VCaP (cell line): Measurements from ENCODE around the gene MED12L.
A peak's percentile ranks its signal among the peaks of the same experiment; 100 is the strongest.

ENCODE experiments used
- H3K27ac ChIP-seq: fragments of 450-650 bp; 2 replicates; pipeline ENCODE4 v1.5.1; 2017
- TF ChIP-seq, protein P1 (sequence below): fragments of 450-650 bp; conservative IDR thresholded peaks from 2 replicates; pipeline ENCODE4 v1.5.1; 2017; ENCODE audit warnings: mild to moderate bottlenecking, moderate library complexity

The MED12L gene

DNA sequence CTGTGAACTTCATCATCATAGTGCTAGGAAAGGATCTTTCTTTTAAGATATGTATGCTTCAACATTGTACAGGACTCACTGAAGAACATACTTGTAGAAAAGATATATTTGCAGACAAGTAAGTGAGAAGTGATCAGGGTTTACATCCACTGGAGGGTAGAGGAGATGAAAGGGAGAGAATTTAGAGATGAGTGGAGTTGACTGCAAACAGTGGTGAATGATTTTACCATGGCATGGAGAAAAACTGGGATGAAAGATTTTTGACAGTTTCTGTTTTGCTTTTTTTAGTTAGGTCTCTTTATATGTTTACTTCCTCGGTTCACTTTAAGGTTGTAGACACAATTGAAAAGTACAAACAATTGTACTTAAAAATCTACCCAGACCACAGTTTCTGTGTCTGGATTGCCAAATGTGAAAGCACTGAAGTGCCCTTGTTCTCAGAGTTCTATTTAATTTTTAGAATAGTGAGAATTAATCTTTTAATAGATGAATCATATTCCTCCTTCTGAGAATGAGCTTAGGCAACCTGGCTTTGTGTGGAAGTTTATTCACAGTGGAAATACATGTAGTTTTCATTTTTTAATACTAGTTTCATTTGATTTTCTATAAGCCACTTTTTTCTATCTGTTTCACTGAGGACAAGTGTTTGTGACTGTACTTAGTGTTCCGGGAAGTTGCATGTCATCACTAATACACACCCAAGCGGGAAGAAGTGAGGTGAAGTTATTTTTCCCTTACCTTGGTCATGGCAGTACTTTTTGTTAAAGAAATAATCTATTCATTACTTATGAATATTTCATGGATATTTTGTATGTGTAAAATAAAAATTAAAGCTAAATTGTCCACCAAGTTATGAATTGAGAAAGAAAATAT lies 119.3 kb downstream of the MED12L start:
- H3K27ac ChIP-seq: no peak overlapping the region
- TF ChIP-seq, protein P1, sequence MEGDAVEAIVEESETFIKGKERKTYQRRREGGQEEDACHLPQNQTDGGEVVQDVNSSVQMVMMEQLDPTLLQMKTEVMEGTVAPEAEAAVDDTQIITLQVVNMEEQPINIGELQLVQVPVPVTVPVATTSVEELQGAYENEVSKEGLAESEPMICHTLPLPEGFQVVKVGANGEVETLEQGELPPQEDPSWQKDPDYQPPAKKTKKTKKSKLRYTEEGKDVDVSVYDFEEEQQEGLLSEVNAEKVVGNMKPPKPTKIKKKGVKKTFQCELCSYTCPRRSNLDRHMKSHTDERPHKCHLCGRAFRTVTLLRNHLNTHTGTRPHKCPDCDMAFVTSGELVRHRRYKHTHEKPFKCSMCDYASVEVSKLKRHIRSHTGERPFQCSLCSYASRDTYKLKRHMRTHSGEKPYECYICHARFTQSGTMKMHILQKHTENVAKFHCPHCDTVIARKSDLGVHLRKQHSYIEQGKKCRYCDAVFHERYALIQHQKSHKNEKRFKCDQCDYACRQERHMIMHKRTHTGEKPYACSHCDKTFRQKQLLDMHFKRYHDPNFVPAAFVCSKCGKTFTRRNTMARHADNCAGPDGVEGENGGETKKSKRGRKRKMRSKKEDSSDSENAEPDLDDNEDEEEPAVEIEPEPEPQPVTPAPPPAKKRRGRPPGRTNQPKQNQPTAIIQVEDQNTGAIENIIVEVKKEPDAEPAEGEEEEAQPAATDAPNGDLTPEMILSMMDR: no peak

DNA sequence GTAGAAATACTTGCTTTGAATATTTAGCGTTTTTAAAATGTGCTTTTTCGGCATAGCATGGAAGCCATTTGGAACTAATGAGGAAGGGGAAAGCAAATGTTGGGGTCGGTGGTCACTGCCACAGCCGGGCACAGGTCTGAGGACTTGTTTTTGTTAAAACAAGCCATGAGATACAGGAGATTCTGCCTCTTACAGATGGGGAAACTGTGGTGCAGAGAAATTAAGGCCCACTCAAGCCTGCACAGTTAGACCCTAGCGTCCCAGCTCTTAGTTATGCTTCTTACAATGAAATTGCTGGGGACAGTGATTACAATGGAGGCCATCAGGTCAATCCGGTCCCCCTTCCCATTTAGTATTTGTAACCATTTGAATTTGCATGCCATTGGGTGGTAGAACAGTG lies 120.0 kb downstream of the MED12L start:
- TF ChIP-seq, protein P1: no peak
- no peak overlapping the region for H3K27ac ChIP-seq

DNA sequence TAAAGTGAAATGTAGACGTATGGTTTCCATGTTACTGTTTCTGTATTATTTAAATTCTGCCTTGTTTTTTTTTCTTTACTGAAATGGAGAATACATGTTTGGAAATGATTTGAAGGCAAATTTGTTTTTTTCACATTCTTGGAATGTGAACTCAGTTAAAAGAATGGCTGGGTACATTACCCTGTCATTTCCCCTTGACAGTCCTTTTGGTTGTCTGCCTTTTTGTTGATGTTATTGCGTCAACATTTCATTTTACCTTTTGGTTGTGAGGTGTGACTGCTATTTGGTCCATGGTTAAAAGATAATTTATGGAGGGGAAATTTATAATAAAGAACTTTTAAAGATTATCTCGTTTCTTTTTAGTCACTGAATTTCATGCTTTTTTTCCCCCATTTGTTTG lies 120.7 kb downstream of the MED12L start:
- no peak overlapping the region for H3K27ac ChIP-seq
- TF ChIP-seq, protein P1: no peak

DNA sequence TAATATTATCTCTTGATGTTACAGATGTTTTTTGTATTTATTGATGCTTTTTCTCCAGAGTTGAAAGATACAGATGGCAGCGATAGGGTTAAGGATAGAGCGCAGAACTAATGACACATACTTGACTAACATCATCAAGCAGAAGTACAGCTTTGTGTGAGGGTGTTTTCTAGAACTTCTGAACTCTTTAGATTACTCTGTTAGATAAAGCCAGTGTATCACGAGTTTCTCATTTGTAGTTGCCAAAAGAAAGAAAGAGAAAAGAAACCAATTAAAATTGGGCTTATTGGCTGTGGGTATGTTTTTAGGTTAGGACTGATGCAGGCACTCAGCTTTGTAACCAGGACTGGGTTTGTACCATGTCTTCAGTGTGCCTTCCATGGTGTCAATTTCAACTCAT lies 124.2 kb downstream of the MED12L start:
- TF ChIP-seq, protein P1: no peak
- no peak overlapping the region for H3K27ac ChIP-seq

DNA sequence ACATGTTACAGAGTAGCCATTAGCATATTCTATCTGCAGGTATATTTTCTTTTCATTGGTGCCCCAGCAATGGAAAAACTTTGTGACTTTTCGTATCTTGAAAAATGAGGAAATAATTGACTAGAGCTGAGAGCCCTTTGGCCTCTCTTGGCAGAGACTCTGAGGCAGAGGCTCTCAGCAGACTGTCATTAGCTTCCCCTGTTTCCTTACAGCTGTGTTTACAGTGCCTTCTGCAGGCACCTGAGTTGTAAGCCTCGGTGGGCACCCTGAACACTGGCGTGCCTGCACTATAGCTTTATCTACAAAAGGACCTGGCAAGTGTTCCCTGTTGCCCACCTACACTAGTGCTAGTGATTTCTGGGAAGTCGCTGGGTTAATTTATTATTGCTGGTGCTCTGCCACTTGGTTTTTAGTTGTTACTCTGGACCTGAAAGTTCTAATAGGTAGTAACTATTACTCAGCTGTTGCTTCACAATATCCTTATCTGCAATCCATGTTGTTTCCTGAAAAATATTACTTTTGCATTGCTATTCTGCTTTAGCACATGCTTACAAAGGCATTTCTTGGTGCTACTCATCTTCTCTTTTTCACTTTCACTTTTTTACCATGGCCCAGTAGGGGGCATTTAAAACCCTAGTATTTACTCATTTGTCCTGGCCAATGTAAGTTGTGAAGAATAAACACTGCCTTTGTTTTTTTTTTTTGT lies 125.4 kb downstream of the MED12L start:
- TF ChIP-seq, protein P1: peak; percentile 16; the same call in 1 of the 2 replicates
- H3K27ac ChIP-seq: no peak overlapping the region

DNA sequence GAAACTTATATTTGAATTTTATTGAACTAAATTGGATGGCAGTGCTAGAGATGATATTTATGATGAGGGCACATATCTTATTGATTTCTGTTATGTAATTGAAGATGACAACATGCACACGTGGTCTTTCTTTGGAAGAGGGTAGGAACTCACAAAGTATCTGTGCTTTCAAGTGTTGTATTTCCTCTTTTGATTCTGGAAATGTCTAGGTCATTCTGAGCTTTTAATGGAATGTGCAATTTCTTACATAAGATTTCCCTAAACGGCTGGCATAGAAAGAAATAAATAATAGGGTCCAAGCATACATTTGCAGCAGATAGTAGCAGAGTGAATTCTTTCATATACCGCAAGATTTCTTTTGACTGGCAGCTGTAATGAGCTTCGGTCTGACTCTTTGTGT lies 127.7 kb downstream of the MED12L start:
- H3K27ac ChIP-seq: no peak overlapping the region
- TF ChIP-seq, protein P1: no peak

DNA sequence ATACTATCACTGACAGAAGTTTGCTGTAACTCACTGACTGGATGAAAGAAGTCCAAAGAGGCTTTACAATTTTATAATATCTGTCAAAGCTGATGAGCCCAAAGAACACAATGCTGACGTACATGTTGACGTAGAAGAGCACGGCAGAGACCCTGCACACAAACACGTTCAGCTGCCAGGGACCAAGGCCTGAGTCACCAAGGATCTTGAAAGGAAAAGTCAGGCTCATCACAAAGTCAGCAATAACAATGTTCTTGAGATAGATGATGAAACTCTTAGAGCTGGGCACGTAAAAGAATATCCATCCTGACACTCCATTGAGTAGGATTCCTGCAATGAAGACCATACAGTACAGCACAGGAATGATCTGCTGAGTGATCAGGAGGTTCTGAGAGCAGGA lies 128.4 kb downstream of the MED12L start:
- TF ChIP-seq, protein P1: no peak
- no peak overlapping the region for H3K27ac ChIP-seq
